Fibroblast of skin of right biceps (primary cell): Measurements from ENCODE around the gene MTMR8.

Experiments used
- DNase-seq: peaks from one replicate; pipeline ENCODE4 v3.0.0-alpha.2; 2013

The MTMR8 gene

DNA sequence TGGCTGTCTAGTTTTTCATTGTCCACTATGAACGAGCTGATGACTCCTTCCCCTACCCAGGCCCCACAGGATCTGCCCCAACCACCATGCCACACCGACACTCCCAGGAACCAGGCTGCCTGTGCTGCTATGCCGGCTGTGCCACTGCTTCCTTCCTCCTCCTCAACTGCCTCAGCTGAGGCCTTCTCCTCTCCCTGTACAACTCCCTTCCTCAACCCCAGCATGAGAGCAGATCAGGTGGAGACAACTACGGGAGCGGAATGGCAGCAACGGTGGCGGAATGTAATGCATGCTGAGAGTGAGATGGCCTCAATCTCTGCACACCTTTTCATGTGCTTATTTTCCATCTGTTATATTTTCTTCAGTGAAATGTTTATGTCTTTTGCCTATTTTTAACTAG is 88.5 kb downstream of the MTMR8 start:
- DNase-seq = no peak

DNA sequence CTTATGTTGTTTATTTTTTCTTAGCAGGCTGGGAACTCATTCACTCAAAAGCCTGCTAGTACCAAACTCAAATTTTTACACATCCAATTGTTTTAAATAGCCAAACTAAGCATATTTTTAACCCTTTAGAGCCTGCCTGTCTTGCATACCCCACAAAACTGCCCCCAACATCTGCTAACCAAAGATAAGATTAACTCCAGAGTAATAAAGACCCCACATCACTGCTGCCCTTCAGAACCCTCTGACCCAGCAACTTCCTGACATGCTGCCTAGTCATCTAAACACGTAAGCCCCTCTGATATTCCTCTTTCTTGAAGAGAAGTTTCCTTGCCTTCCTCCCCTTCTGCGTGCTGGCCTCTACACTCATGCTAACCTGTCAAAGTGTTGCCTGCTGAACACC is 104.1 kb downstream of the MTMR8 start:
- no peak for DNase-seq

DNA sequence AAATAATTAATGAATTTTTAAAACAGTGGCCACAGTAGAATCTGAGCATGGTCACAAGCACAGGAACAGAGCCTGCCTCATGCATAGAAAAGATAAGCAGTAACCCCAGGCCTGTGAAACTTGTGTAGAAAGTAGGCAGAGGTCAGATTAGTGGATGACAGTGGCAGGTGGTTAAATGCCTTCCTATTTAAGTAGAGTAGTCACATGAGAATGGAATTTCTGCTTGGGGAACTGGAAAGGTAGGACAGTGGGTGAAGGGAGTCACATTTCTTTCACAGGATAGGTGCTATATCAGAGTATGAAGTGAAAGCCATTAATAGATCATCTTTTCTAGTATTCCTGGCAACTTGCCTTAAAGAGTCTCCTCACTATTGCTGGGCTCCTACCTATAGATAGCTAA is 130.0 kb downstream of the MTMR8 start:
- DNase-seq = no peak

DNA sequence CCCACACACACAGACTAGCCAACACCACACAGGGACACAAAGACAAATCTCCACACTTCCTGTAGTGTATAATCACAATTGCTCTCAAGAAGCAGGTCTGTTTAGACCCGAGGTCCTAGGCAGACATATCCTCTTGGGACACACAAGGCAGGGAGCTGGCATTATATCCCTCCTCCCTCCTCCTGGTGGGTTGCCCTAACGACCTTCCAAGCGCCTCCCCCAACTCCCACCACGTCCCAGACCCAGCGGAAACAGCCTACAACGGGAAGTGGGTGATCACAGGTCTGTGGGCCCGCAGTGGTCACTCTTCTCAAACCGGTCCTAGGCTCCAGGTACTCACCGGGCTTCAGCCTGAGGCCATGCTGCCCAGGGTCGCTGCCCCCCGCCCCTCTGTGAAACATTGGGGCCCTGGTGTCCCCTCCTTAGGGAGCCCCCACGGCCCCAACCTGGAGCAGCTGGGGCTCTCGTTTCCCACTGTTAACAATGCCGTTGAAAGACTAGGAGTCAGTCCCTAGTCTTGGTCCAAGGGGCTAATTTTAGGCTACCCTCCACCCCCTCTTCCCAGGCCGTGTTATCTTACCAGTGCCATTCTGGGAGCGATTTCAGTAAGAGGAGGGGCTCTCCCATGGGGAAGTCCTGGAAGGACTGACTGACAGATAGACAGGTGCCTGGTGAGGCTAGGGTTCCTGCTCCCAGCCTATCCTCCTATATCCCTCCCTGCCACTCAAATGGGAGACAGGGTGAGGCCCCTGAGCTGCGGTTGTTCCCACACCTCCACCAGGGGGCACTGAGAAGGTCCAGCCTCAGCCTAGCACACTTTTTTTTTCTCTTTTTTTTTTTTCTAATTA is 164.9 kb downstream of the MTMR8 start, which contains the start of gene ASB12:
TSS of gene ASB12 (minus strand) at position 485 of the 848 bp plus-strand sequence. CDS start 4,957 bp downstream, outside the sequence.
- no peak for DNase-seq

DNA sequence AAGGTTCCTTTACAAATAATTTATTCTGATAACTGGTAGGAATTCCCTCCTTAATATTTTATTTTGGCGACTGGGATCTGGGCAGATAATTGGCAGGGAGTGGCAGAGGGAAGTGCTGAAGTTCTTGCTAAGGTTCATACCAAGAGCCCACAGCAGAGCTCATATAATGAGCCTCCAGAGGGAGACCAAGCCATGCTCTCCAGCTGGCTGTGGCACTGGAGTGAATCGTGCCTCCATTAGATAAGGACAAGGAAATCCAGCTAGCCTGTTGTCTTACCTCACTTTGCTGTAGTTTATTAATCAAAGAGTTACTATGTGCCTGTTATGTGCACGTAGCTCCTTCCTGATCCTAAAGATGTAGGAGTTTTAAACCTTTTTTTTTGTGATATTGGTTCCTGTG is 166.1 kb downstream of the MTMR8 start:
- DNase-seq = no peak
